Hematopoietic multipotent progenitor cell treated with erythropoietin and hydrocortisone succinate and interleukin-3 and kit ligand, for 4 days (in vitro differentiated cells): Measurements from ENCODE around the gene ZBTB24.
"Not testable (repeated sequence)": the region's sequence is repeated elsewhere in the genome, so short reads cannot be mapped to it uniquely, and the experiment has no call there.

Experiments used
- DNase-seq: peaks from one replicate; pipeline ENCODE4 v3.0.0-alpha.2; 2015

Gene ZBTB24

DNA sequence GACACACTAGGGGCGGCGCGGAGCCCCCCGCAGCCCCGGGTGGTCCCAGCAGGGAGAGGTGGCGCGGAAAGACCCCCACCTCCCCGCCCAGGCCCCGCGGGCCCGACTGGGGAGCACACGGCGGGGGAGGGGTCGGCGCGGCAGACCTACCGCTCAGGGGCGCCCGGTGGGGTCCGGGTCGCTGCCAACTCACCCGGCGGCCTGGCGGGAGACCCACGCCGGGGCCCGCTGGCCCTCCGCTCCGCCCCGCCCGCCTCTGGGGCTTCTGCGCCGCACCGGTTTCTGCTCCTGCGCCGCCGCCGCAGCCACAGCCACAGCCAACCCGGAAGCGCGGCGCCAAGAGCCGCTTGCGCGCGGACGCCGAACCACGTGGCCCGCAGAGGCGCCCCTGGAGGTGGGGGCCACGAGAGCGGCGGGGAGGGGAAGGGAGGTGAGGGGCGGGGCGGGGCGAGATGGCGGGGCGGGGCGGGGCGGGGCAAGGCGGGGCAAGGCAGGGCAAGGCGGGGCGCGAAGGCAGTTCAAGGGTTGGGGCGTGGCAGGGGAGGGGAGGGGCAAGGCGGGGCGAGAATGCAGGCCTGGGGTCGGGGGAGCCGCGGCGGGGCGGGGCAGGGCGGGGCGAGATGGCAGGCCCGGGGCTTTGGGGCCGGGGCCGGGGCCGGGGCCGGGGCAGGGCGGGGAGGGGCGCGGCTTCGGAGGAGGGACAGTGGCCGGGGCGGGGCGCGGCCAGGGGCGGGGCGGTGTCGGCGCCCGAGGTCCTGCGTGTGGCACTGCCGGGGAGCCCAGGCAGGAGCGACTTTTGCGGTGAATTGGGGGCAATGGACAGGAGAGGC is at the start of gene ZBTB24:
Gene ZBTB24, minus strand, starts transcription at position 315 of the 830 bp plus-strand sequence. CDS start 1,193 bp downstream, outside the sequence.
- DNase-seq: peak; percentile 97

DNA sequence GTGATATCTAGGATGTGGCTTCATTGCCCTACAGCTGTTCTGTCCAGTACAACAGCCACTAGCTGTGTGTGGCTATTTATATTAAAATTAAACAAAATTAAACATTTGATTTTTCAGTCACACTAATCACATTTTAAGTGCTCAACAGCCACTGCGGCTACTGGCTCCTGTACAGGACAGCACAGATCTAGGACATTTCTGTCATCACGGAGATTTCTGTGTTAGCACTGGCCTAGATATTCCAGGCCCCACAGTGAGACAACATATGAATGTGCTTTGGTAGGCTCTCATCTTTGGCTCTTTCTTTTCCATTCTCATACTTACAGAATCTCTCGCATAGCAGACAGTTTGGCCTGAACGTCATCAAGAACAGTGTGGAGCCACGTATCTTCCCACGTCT is 48.4 kb upstream of the ZBTB24 start:
- DNase-seq: no peak

DNA sequence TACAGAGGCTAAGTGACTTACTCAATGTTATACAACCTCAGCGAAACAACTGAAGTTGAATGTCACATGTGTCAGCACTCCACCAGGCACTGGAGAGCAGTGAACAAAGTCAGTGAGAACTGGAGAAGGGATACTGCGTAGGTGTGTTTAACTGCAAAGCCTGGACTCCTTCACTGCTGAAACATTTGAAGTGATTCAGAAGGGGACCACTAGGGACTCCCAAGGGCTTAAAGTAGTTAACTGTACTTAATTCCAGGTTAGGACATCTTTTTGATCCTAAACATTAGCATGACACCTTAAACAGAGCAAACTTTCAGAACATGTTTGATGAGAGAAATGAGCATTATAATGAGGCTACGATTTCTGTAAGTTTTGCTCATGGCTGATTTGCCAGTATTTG is 45.0 kb upstream of the ZBTB24 start:
- DNase-seq: peak; percentile 50

DNA sequence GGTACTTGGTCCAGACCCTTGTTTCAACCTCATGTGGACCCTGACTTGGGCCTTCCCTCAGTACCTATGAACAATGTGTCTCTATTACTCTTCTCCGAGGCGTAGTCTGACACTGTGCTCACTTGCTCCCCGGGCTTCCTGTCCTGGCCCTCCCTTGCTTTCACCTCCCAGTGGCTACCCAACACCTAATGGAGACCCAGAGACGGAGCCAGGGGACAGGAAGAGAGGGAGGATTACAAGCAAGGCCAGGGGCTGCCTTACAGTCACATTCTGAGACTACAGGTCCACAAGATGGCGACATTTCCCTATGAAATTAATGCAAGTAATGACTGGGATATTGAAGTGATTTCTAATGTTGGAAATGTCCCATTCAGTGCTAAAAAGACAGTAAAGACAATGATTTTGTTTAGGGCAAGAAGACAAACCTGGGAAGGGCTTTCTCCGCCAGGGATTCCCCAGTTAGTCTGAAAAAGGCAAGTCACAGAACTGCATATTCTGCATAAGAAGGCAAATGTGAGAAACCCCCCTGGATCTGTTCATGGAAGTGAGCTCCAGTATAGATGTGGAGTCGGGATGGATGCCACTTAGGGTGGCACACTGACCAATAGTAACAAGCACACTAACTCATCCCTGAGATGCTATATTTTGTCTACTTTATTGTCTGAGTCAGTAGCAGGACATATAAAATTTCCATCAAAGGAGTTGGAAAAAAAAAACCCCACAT is 44.0 kb upstream of the ZBTB24 start:
- peak; percentile 89 for DNase-seq

DNA sequence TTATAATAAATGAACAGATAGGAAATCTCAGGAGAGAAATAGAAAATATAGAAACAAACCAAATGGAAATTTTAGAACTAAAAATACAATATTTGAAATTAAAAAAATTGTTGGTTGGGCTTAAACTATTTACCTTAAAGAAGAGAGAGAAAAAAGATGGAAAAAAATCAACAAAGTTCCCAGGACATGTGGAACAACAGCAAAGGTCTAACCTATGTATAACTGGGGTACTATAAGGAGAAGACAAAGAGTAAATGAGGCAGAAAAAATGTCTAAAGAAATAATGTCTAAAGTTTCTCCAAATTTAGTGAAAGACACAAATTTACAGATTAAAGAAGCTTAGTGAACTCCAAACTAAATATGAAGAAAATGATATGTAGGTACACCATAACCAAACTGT is 41.1 kb upstream of the ZBTB24 start:
- DNase-seq: no peak

DNA sequence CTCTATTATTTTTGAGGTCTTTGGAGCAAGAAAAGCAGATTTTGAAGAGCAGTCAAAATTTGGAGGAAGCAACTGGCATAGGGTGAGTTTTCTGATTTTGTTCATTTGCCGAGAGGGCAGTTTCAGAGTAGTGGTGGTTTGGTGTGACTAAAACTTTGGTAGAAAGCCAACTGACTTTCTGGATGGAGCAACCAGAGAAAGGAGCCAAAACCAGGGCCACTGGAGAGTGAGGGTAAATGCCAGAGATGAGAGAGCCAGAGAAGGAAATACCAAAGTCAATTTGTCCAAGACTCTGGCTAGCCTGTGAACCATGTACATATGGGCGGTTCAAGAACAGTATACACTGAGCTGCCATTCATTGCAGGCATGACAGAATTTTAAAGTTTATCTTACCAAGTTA is 40.5 kb upstream of the ZBTB24 start:
- no peak for DNase-seq

DNA sequence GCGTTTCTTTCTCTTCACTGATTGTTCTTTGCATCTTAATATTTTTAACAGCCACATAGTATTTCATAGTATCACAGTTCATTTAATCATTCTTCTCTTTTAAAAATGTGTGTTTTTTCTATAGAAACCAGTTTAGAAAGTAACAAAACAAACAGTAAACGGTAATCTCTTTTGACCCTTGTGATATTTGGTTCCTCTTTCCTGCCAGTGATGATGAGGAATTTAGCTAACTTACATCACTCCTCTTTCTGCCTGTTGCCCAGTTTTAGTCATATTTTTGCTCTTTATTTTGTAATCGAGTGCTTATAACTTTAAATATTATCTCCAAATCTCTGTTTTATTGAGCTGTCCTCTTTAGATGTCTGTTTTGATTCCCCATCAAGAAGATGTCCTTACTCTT is 38.1 kb upstream of the ZBTB24 start:
- peak; percentile 37 for DNase-seq

DNA sequence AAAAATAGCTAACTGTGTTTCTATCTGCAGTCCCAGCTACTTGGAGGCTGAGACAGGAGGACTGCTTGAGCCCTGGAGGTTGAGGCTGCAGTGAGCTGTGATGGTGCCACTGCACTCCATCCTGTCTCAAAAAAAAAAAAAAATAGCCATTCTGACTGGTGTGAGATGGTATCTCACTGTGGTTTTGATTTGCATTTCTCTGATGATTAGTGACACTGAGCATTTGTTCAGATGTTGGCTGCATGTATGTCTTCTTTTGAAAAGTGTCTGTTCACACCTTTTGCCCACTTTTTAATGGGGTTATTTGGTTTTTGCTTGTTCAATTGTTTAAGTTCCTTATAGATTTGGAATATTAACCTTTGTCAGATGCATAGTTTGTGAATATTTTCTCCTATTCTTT is 36.6 kb upstream of the ZBTB24 start:
- not testable (repeated sequence) for DNase-seq

DNA sequence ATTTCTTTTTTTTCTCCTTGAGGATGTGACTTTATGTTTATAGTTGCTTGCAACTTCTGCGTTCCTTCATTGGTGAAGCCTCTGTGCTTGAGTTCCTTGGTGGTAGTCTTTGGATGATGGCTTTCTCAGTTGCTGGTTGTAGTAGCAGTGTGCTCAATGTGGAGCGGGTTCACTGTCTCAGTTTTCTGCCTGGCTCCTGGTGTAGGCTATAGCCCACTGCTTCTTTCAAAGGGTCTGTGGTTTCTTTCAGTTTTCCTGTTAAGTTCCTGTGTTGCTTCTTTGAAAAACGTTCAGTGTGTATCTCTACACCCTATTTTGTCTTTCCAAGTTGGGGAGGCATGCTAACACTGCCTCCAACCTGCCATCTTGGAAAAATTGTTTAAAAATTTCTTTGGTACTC is 33.9 kb upstream of the ZBTB24 start:
- DNase-seq: peak; percentile 30

DNA sequence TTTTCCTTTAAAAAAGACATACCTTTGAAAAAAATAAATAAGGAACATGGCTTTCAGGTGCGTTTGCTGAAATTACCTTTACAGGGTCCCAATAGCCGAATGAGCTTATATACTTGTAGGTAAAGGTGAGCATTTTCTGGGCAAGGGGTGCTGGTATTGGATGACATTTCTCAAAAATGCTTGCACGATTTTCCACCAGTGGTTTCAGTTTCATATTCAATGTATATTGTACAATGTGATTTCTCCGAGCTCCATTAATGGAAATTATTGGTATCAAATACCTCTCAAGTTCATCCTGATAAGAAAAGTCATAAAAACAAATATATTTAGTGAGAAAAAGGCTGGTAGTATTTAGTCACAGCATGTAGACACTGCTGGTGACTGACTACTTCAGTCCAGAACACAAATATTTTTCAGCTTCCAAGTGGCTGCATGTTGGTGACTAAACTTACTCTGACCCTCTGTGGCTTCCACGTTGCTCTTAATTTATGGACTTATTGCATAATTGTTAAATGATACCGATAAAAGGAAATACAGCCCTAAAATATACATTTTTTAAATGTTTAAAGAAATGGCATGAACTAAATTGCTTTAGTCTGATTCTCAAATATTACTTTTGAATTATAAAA is 32.9 kb upstream of the ZBTB24 start:
- DNase-seq: peak; percentile 39

DNA sequence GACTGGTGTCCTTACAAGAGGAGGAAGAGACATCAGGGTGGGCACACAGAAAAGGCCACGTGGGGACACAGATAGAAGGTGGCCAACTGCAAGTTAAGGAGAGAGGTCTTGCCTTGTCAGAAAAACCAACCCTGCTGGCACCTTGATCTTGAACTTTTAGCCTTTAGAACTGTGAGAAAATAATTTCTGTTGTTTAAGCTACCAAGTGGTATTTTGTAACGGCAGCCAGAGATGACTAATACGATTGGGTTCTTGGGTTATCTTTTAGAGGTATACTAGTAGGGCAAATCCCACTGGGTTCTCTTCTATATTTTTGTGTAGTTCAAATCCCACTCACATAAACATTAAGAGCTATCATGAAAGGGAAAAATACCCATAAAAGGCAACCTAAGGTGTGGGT is 31.9 kb upstream of the ZBTB24 start:
- no peak for DNase-seq

DNA sequence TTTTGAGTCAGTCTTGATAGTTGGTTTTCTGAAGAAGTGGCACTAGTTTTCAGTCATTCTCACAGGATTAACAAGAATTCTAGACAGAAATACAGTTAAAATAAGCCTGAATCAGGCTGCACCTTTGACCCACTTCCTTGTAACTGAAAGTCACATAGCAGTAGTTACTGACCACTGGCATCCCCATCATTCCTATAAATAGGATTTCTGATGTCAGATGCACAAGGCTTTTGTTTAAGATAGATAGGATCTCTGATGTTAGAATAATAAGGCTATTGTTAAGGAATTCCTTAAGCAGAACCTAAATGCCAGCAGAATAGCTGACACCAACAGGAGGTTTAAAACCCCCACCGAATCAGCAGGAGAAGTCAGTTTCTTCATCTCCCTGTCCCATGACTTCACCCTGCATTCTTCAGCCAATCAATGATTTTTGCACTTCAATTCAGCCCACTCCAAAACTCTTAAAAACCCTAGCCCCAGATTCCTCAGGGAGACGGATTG is 30.6 kb upstream of the ZBTB24 start:
- no peak for DNase-seq

DNA sequence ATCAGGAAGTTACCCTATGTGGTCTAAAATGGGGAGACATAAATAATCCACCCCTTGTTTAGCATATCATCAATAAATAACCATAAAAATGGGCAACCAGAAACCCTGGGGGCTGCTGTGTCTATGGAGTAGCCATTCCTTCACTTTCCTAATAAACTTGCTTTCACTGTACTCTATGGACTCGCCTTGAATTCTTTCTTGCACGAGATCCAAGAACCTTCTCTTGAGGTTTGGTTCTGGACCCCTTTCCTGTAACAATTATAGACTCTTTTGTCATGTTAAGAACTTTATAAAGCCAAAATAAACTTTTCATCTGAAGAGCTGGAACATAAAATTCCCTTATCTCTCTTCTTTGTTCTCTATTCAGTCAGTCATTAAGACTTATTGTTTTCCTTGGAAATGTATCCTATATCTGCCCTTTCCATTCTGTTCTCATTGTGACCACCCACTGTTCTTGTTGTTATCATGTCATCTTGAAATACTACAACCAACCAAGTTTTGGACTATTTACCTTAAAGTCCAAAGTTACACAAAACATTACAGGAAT is 29.3 kb upstream of the ZBTB24 start:
- DNase-seq: no peak

DNA sequence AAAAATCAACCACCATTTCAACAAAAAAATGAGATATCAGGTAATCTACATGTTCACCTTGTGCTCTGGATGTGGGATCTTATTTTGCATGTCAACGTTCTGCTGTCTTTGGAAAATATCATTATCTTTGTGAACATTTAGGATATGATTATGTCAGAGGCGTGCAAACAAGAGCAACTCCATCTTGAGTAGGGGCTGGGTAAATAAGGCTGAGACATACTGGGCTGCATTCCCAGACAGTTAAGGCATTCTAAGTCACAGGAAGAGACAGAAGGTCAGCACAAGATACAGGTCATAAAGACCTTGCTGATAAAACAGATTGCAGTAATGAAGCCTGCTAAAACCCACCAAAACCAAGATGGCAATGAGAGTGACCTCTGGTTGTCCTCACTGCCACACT is 28.8 kb upstream of the ZBTB24 start:
- DNase-seq: no peak

DNA sequence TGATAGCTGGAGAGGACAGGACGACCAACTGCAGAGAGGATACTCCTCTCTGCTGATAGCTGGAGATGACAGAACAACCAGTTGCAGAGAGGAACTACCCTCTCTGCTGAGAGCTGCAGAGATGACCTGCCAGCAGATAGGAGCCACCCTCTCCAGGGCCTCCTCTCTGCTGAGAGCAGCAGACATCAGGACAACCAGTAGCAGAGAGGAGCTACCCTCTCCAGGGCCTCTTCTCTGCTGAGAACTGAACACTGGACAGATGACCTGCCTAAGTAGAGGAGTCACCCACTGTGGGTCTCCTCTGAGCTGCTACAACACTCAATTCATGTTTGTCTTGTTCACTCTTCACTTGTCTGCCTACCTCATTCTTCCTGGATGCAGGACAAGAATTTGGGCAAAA is 27.3 kb upstream of the ZBTB24 start:
- DNase-seq: no peak

DNA sequence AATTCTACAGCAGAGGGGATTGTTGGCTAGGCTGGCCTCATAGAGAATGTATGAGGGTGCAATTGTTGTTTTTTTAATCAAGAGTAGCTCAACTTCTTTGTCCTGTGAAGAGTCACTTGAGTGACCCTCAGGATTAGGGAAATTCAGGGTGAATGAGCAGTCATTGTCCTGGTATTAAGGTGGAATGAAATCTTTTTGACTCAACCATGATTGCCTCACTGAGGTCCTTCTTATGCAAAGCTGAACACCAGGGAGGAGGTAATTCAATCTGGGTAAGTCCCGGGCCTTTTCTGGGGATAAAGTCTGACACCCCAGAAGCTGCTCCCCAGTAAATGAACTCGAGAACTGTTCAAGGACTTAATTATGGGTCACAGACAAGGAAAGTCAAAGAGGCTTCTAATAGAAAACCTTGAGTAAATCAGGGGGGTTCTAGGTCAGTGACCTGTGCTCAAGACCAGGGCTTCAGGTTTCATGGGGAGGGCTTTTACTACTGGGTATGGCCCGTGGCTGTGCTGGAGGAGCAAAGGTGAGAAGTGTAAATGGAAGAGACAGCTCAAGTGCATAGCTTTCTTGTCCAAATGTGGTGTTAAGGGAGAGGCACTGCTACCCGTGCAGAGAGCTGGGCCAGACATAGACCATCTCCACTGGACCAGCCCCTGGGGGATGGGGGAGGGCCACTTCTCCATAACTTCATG is 25.3 kb upstream of the ZBTB24 start:
- no peak for DNase-seq

DNA sequence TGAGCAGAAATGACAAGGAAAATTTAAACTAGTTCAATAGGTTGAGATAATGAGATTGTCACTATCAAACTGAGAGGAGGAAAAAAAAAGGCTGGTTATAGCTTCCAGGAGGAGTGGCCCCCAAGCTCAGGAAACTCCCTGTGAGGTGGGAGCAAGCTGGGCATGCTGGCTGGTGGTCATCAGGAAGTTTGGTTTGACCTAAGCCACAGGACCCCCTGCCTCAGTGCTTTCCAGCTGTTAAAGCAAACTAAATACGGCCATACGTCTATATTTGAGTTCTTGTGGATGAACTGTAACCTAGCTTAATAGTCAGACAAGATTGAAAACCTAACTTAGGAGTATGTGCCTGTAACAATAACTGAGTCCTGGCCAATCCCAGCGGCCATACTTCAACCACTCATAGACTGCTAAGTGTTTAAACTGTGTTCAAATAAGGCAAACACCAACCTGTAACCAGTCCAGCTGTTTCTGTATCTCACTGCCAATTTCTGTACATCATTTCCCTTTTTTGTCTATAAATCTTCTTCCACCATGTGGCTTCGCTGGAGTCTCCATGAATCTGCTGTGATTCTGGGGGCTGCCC is 24.6 kb upstream of the ZBTB24 start:
- DNase-seq: no peak

DNA sequence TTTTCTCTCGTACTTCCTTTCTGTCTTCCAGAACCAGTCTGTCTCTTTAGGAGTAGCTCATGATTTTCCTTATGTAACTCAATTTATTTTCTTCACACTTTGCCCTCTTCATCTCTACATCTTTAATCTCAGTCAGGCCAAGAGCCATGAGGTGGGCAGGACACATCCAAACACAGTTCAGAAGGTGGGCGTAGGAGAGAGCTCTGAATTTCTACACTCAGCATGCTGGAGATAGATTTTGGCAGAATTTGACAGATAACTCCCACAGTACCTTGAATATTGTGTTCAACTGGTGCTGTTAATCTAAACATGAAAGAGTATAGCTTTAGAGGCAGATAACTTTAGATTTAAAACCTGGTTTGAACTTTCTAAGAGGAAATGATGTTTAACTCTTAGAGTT is 23.8 kb upstream of the ZBTB24 start:
- no peak for DNase-seq

DNA sequence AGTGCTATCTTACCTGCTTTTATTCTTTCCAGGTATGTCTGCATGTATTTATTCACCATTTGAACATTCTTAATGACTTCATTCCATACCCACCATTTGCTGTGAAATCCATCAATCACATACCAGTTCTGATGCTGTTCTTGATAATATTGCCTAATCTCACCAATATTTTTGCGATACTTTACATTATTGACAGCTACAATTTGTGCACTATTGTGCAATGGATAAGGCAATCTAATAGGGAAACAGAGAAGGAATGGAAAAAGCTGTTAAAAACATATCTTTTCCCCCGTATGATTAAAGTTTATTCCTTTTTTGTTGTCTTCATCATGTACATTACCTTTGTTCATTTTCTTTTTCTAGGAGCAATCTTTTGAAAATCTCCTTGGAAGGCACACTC is 23.3 kb upstream of the ZBTB24 start:
- no peak for DNase-seq

DNA sequence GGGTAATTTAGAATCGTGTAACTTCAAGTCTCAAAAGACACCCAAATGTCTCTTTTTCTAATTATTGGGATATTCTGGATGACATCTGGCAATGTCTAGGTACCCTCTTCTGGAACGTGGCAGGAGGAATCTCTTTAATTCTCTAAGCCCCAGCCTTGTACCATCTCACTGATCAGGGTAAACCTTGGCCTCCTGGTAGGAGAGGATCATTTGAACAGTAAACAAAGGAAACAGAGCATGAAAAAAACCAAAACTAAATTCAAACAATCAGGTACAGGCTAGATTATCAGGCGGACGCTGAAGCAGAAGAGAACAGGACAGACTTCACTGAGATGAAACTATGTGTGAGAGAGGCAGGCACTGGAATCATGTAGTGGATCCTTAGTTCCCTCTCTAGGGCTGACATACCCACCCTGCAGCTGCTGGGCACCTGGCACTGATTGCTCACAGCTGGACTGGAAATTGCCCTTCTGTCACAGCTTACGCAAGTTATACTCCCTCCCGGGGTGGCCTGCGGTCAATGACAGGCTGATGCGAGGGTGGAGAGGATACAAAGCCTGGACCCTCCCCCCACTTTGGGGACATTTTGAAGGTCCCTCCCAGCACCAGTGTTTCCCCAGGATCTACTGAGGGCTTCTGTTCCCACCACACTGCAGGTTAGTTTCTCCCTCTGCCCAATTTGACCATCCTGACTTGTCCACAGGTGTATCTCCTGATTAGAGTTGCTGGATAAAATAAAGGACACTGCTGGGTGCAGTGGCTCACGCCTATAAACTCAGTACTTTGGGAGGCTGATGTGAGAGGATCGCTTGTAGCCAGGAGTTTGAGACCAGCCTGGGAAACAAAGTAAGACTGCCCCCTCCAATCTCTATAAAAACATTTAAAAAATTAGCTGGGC is 20.6 kb upstream of the ZBTB24 start:
- no peak for DNase-seq

DNA sequence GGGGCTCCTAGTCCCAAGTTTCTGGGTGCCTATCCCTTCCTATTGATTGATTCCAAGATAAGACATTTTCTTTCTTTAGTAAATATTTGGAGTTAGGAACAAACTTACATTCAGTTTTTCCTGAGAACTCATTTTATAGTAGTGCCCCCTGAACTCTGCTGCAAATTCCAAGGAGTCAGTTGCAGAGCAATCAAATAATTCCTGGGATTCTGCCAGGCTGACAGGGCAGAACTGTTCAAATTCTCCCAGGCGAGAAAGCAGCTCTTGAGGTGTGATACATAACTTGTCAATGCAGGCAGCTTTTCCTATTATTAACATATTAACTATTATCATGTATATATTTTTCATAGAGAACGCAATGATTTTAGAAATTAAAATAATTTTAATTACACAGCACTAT is 15.9 kb upstream of the ZBTB24 start:
- no peak for DNase-seq
